Activated CD8-positive, alpha-beta memory T cell treated with anti-CD3 and anti-CD28 coated beads, Interleukin-2, amount 10 ng/mL, durations not matched to agents 7 days and 5 days (primary cell): ENCODE results near the gene PPBP. TPM values are rescaled to one million over a fixed set of nuclear protein-coding genes. Genes with fewer than 3 reads are reported as not detected.
"Not testable (repeated sequence)": the region's sequence is repeated elsewhere in the genome, so short reads cannot be mapped to it uniquely, and the experiment has no call there.

ENCODE experiments used
- ATAC-seq: fragments of 150-1000 bp; cut with Tn5 transposase; one replicate; pipeline ENCODE4 v1.10.0; 2021; ENCODE audit warnings: moderate library complexity
- CTCF ChIA-PET: fragments of 350-600 bp; sonication (Branson Sonifier 250); formaldehyde crosslinking; loops from one replicate; lab custom pipeline; 2021; ENCODE audit warnings: antibody characterized with exemption; lab: Charles Lee
- DNase-seq: peaks from one replicate; pipeline ENCODE4 v3.0.0-alpha.2; 2020
- H3K27ac Mint-ChIP-seq: one replicate; pipeline ENCODE4 v1.8.0; 2021; ENCODE audit warnings: mild to moderate bottlenecking, mixed read lengths
- H3K27me3 Mint-ChIP-seq: one replicate; pipeline ENCODE4 v1.8.0; 2021; ENCODE audit warnings: mixed read lengths
- H3K36me3 Mint-ChIP-seq: one replicate; pipeline ENCODE4 v1.8.0; 2021; ENCODE audit warnings: mild to moderate bottlenecking, mixed read lengths
- H3K4me1 Mint-ChIP-seq: one replicate; pipeline ENCODE4 v1.8.0; 2021; ENCODE audit warnings: mixed read lengths
- H3K4me3 Mint-ChIP-seq: one replicate; pipeline ENCODE4 v1.8.0; 2021; ENCODE audit warnings: mild to moderate bottlenecking, moderate library complexity, mixed read lengths
- H3K9me3 Mint-ChIP-seq: one replicate; pipeline ENCODE4 v1.8.0; 2022; ENCODE audit warnings: low read depth, mixed read lengths
- total RNA-seq, 2 experiments: library from RNA; stranded (reverse); gene quantifications; one replicate each; pipeline ENCODE4 v1.2.3, GENCODE V29; 2021

PPBP gene
- total RNA-seq, 2 experiments from 2014 or later, result not detected

DNA sequence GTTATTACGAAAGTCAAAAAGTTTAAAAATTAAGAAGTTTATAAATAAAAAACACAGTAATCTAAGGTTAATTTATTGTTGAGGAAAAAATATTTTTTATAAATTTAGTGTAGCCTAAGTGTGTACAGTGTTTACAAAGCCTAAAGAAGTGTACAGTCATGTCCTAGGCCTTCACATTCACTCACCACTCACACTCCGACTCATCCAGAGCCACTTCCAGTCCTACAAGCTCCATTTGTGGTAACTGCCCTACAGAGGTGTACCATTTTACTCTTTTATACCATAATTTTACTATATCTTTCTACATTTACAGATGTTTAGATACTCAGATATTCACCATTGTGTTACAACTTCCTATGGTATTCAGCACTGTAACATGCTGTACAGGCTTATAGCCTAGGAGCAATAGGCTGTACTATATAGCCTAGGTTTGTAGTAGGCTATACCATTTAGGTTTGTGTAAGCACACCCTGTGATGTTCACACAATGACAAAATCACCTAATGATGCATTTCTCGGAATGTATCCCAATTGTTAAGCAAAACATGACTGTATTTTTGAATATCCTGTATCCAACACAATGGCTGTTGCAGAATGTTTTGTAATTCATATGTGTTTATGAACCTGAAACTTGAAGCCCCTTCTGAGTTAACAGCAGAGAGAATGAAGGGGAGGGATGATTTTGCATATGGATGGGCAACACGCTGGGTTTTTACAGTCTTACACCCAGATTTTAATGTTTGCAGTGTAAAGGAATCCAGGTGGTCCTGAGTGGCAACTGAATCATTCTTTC, 3.1 kb downstream of the PPBP start:
- ATAC-seq (no peak), DNase-seq (no peak)
- CTCF ChIA-PET, result no interaction called here
- H3K27ac Mint-ChIP-seq, result no peak overlapping the region
- no peaks in the 10 kb centered on the region for H3K27me3 Mint-ChIP-seq
- no peaks in the 10 kb centered on the region for H3K36me3 Mint-ChIP-seq
- no peaks in the 10 kb centered on the region for H3K4me1 Mint-ChIP-seq
- H3K4me3 Mint-ChIP-seq, result no peak overlapping the region
- no peaks in the 10 kb centered on the region for H3K9me3 Mint-ChIP-seq

DNA sequence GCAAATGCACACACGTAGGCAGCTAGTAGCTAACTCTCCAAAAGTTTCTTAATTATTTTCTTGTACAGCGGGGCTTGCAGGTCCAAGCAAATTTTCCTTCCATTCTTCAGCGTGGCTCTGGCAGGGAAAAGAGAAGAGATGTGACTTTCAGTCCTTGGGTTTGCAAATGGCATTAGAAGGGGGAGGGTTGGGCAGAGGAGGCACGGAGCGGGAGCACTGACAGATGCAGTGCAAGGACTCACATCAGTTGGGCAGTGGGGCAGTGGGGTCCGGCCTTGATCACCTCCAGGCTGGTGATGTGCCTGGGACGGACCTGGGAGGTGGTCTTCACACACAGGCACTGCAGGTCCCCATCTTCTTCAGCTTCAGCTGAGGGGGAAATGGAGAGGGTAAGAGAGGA, 6.8 kb downstream of the PPBP start:
- CTCF ChIA-PET, result interaction anchor here (2.0 kb wide), 1 partner anchor 9 kb away, joined by 5 read pairs; no protein-coding TSS in a partner anchor
- H3K27me3 Mint-ChIP-seq, DNase-seq, H3K4me1 Mint-ChIP-seq, H3K4me3 Mint-ChIP-seq, H3K9me3 Mint-ChIP-seq, ATAC-seq, H3K36me3 Mint-ChIP-seq, H3K27ac Mint-ChIP-seq: not testable (repeated sequence)

DNA sequence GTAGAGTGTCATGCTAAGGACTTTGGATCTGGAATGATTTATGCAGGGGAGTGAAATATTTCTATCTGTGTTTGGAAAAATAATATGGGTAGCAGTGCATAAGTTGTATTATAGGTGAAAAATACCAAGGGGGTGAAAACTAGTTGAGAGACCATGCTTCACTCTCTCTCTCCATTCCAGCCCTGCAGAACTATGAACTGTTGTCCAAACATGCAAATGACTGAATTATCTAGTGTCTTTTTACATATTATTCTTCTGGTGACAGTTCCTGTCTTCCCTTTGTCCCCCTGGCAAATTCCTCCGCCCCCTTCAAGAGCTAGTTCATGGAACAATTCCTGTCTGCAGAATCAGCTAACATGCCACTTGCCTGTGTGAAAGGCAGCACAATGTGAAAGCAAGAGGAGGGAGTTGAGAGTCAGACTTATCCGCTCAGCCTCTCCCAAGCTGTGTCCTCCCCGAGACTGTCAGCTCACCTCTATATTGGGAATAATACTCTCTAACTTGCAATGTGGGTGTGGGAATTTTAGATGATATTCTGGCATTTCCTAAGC, 8.5 kb downstream of the PPBP start:
- H3K27me3 Mint-ChIP-seq, result no peaks in the 10 kb centered on the region
- DNase-seq (no peak), ATAC-seq (no peak)
- H3K36me3 Mint-ChIP-seq, result no peaks in the 10 kb centered on the region
- peaks cover 3% of the 10 kb centered on the region for H3K9me3 Mint-ChIP-seq
- H3K27ac Mint-ChIP-seq, result no peak overlapping the region
- no peak overlapping the region for H3K4me3 Mint-ChIP-seq
- H3K4me1 Mint-ChIP-seq, result no peaks in the 10 kb centered on the region
- CTCF ChIA-PET, result interaction anchor here (2.0 kb wide), 1 partner anchor 11 kb away, joined by 5 read pairs; no protein-coding TSS in a partner anchor

DNA sequence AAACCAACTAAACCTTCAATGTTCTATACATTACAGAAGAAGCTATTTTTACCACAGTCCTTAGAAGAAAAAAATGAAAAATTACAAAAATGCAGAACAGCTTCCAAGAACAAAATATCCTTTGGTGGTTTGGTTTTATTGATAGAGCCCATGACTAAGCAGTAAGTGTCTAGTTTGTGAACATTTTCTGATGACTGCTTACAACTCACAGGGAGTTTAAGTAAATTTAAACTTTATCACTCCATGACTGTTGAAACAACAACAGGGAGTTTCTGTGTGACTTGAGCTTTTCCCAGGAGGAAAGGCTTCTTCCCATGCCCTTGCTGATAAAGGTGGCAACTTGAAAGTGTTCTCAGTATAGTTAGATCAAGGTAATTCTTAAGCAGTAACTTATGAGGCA, 9.1 kb downstream of the PPBP start:
- H3K27me3 Mint-ChIP-seq, result no peaks in the 10 kb centered on the region
- CTCF ChIA-PET, result no interaction called here

DNA sequence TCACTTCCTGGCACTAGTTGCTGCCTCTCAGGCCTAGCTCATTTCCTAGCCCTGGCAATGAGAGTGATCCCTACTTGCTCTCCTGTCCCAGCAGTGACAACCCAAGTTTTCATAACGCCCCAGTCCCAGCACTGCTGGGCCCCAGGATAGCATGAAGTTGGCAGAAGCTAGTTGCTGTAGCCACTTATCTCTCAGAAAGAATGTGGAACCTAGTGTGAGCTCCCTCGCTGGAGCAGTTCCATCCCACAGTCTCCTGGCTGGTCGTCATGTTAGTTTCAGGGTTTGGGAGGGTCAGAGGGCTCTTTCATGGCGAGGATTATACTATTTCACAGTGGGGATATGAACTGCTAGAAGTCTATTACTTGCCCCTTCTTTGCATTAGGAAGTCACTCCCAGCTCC, 11.3 kb downstream of the PPBP start:
- ATAC-seq, result no peak
- Mint-ChIP-seq H3K4me3 (no peak overlapping the region), H3K27me3 (no peaks in the 10 kb centered on the region), H3K9me3 (peaks cover 6% of the 10 kb centered on the region), H3K36me3 (no peaks in the 10 kb centered on the region), H3K27ac (no peak overlapping the region), H3K4me1 (no peaks in the 10 kb centered on the region)
- no peak for DNase-seq
- CTCF ChIA-PET, result no interaction called here

More for the DNA sequence above, 9.1 kb downstream of the PPBP start:
- ATAC-seq (no peak), DNase-seq (no peak)
- Mint-ChIP-seq H3K9me3 (peaks cover 3% of the 10 kb centered on the region), H3K4me3 (no peak overlapping the region), H3K4me1 (no peaks in the 10 kb centered on the region), H3K36me3 (no peaks in the 10 kb centered on the region), H3K27ac (no peak overlapping the region)

DNA sequence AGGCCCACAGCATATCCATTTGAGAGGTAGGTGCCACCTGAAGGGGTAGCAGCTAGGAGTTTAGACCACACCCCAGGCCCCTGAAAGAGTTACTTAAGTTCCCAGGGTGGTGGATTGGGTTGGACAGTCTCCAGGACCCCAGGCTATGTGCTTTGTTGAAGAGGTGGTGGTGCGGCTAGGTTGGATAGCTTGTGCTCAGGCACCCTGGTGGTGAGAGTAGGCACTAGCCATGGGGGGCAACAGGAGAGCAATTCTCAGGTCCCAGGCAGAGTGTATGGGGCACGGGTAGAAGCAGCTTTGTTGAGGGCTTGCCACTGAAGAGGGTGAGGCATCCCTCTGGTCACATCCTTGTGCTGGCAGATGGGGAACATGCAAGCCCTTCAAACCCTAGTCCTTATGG, 11.8 kb downstream of the PPBP start:
- no peaks in the 10 kb centered on the region for H3K27me3 Mint-ChIP-seq

DNA sequence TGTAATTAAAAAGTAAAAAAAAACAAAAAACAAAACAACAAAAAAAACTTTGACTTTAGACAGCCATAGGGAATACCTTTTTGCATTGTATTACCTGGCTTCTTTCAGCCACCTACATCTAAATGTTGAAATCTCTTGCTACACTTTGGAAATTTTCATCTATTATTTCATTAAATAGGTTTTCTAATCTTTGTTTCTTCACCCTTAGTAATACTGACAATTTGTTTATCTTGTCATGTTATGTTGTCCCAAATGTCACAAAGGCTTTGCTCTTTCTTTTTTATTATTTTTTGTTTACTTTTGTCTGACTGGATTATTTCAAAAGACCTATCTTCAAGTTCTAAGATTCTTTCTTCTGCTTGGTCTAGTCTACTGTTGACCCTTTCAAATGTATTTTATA, 13.6 kb downstream of the PPBP start:
- no peaks in the 10 kb centered on the region for H3K4me1 Mint-ChIP-seq
- H3K36me3 Mint-ChIP-seq, result no peaks in the 10 kb centered on the region
- DNase-seq (no peak), ATAC-seq (no peak)
- H3K27ac Mint-ChIP-seq, result no peak overlapping the region
- H3K9me3 Mint-ChIP-seq, result peaks cover 6% of the 10 kb centered on the region
- no peak overlapping the region for H3K4me3 Mint-ChIP-seq
- CTCF ChIA-PET, result no interaction called here
- H3K27me3 Mint-ChIP-seq, result no peaks in the 10 kb centered on the region

More for the DNA sequence above, 11.8 kb downstream of the PPBP start:
- H3K9me3 Mint-ChIP-seq, result peaks cover 6% of the 10 kb centered on the region
- CTCF ChIA-PET, result no interaction called here
- DNase-seq (no peak), ATAC-seq (no peak)
- H3K4me1 Mint-ChIP-seq, result no peaks in the 10 kb centered on the region
- H3K4me3 Mint-ChIP-seq, result no peak overlapping the region
- H3K36me3 Mint-ChIP-seq, result no peaks in the 10 kb centered on the region
- H3K27ac Mint-ChIP-seq, result no peak overlapping the region

DNA sequence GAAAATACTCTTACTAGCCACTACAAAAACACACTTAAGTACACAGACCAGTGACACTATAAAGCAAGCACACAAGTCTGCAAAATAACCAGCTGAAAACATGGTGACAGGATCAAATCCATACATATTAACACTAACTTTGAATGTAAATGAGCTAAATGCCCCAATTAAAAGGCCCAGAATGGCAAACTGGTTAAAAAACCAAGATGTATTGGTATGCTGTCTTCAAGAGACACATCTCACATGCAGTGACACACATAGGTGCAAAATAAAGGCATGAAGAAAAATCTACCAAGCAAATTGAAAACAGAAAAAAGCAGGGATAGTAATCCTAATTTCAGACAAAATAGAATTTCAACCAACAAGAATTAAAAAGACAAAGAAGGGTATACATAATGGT, 17.0 kb downstream of the PPBP start:
- H3K36me3 Mint-ChIP-seq, result no peaks in the 10 kb centered on the region
- H3K27me3 Mint-ChIP-seq, result no peaks in the 10 kb centered on the region
- ATAC-seq (no peak), DNase-seq (no peak)
- peaks cover 6% of the 10 kb centered on the region for H3K9me3 Mint-ChIP-seq
- no peak overlapping the region for H3K27ac Mint-ChIP-seq
- H3K4me1 Mint-ChIP-seq, result no peaks in the 10 kb centered on the region
- CTCF ChIA-PET, result no interaction called here
- no peak overlapping the region for H3K4me3 Mint-ChIP-seq

DNA sequence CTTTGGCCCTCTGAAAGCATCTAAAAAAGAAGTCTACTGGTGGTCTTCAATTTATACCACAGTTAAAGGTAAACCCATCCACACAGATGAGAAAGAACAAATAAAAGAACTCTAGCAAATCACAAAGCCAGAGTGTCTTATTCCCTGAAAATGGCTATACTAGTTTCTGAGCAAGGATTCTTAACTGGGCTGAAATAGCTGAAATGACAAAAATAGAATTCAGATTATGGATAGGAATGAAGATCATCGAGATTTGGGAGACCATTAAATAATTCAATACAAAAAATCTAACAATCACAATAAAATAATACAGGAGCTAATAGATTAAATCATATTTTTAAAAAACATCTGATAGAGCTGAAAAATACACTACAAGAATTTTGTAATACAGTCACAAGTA, 18.0 kb downstream of the PPBP start:
- Mint-ChIP-seq H3K4me3 (no peak overlapping the region), H3K27me3 (no peaks in the 10 kb centered on the region), H3K9me3 (peaks cover 3% of the 10 kb centered on the region), H3K4me1 (no peaks in the 10 kb centered on the region), H3K36me3 (no peaks in the 10 kb centered on the region), H3K27ac (no peak overlapping the region)
- DNase-seq (no peak), ATAC-seq (no peak)
- CTCF ChIA-PET, result no interaction called here

DNA sequence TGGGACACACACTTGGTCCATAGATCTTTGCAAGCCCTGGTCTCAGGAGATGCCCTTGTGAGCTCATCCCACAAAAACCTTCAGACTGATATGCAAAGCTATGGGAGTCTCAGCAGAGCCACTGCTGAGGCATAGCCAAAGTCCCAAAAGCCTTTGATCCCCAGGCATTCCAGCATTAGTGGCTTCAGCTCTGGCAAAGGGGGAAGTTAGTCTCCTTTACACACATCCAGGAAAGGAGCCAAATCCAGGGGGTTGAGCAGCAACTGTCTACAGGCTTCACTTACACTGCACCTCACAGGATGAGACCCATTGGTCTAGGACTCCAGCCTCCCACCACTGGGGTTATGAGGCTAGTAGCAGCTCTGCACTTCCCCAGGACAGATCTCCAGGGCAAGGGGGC, 20.1 kb downstream of the PPBP start:
- ATAC-seq (no peak), DNase-seq (no peak)
- CTCF ChIA-PET, result no interaction called here
- no peak overlapping the region for H3K27ac Mint-ChIP-seq
- H3K4me1 Mint-ChIP-seq, result no peaks in the 10 kb centered on the region
- no peaks in the 10 kb centered on the region for H3K9me3 Mint-ChIP-seq
- no peaks in the 10 kb centered on the region for H3K36me3 Mint-ChIP-seq
- no peaks in the 10 kb centered on the region for H3K27me3 Mint-ChIP-seq
- no peak overlapping the region for H3K4me3 Mint-ChIP-seq

DNA sequence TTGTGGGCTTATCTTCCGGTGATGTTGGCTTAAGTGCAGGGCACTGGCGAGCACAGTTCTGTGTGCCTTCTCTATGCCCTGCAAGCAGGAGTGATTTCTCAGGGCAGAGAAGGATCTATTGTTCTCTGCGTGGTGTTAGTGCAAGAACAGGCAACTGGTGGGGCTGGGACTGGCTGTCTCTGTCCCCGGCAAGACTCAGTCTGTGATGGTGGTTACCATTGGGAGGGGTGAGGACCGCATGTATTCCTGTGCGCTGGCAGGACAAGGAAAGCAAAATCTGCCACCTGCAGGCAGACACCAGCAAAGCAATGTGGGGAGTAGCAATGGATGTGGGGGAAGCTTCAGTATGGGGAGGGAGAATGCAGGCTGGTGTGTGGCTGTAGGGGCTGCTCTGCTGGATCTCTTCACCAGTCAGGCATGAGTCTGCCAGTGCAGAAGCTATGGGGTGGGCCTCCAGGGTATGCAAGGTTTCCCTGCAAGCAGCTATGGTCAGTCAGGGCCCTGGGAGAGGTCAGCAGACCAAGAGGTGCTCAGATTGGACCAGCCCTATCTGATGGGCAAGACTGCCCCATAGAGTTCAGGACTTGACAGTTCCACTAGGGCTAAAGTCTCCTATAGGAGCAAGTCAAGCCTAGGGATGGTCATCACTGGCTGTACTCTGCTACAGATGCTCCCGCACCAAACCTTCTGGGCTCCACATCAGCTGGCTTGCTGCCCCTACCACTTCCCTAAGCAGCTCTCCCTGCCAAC, 23.0 kb downstream of the PPBP start:
- CTCF ChIA-PET, result no interaction called here

DNA sequence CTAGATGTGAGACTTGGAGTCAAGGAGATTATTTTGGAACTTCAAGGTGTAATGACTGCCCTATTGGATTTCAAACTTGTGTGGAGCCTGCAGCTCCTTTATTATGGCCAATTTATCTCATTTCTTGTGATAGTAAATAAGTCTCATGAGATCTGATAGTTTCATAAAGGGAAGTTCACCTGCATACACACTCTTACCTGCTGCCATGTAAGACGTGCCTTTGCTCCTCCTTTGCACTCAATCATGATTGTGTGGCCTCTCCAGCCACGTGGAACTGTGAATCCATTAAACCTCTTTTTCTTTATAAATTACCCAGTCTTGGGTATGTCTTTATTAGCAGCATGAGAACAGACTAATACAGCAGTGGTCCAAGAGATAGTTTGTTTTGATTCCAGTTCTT, 25.3 kb downstream of the PPBP start:
- peaks cover 5% of the 10 kb centered on the region for H3K9me3 Mint-ChIP-seq

More for the DNA sequence above, 23.0 kb downstream of the PPBP start:
- no peak overlapping the region for H3K27ac Mint-ChIP-seq
- ATAC-seq, result no peak
- H3K9me3 Mint-ChIP-seq, result peaks cover 5% of the 10 kb centered on the region
- no peak for DNase-seq
- H3K36me3 Mint-ChIP-seq, result no peaks in the 10 kb centered on the region
- H3K4me1 Mint-ChIP-seq, result no peaks in the 10 kb centered on the region
- no peak overlapping the region for H3K4me3 Mint-ChIP-seq
- H3K27me3 Mint-ChIP-seq, result no peaks in the 10 kb centered on the region

DNA sequence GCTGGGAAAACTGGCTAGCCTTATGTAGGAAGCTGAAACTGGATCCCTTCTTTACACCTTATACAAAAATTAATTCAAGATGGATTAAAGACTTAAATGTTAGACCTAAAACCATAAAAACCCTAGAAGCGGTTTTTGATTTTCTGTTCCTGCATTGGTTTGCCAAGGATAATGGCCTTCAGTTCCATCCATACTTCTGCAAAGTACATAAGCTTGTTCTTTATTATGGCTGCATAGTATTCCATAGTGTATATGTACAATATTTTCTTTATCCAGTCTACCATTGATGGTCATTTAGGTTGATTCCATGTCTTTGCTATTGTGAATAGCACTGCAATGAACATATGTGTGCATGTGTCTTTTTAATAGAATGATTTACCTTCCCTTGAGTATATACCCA, 28.9 kb downstream of the PPBP start:
- H3K4me3 Mint-ChIP-seq, H3K36me3 Mint-ChIP-seq, H3K27ac Mint-ChIP-seq, DNase-seq, ATAC-seq, H3K9me3 Mint-ChIP-seq, H3K27me3 Mint-ChIP-seq, CTCF ChIA-PET, H3K4me1 Mint-ChIP-seq: not testable (repeated sequence)

More for the DNA sequence above, 25.3 kb downstream of the PPBP start:
- Mint-ChIP-seq H3K27ac (no peak overlapping the region), H3K27me3 (no peaks in the 10 kb centered on the region), H3K4me3 (no peak overlapping the region), H3K4me1 (no peaks in the 10 kb centered on the region), H3K36me3 (no peaks in the 10 kb centered on the region)
- DNase-seq (no peak), ATAC-seq (no peak)
- CTCF ChIA-PET, result no interaction called here

DNA sequence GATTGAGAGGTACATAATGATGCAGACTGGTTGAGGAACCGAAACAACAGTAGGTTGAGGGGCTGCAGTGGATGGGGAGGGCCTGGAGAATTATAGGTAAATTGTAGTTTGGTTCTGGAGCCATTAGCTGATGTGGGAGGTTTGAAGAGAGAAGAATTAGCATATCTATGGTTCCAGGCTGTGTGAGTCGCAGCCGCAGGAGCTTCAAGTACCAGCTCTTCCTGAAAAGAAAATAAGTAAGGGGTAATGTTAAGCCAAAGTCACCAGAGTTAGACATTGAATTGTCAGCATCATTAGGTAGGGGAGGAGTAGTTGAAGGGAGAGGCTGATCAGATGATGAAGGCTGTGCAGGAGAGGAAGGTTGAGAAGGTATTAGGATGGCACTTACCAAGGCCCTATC, 35.6 kb downstream of the PPBP start:
- Mint-ChIP-seq H3K4me3 (no peak overlapping the region), H3K4me1 (no peaks in the 10 kb centered on the region), H3K36me3 (no peaks in the 10 kb centered on the region), H3K27ac (no peak overlapping the region), H3K9me3 (no peaks in the 10 kb centered on the region), H3K27me3 (no peaks in the 10 kb centered on the region)
- no peak for DNase-seq
- ATAC-seq, result no peak
- CTCF ChIA-PET, result no interaction called here
